Measurements from ENCODE around the gene SYNDIG1. TPM values are rescaled to one million over a fixed set of nuclear protein-coding genes. Genes with fewer than 3 reads are reported as not detected.

Gene SYNDIG1
- total RNA-seq, 1 donor: 2.2 TPM

DNA sequence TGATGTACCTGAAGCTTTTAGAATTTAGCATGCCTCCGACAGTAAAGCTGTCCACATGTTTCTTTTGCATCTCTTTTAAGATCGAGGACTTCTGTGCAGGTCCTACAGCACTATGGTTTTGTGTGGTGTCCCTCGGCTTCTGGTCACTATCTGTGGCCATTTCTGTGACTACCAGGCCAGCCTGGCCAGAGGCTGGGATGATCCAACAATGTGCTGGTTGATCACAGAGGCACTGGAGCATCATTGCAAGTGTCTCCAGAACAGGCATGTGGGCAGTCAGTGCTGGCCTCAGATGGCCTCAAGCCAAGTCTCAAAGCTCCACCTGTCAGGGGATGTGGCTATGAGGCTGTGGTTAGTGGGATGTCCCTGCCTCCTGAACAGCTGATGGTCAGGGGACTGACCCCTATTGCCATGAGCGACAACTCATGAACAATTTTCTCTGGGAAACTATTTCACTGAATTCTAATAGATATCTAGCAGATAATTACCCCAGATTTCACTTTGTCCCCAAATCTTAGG lies 136.6 kb downstream of the SYNDIG1 start:
- H3K4me3 ChIP-seq (ENCODE audit: insufficient read depth, low read length): no peak overlapping the region
- no peaks in the 10 kb centered on the region for H3K4me1 ChIP-seq (ENCODE audit: insufficient read depth, low read length)
- no peaks in the 10 kb centered on the region for H4K20me1 ChIP-seq (ENCODE audit: insufficient read depth, low read length)
- peak; percentile 62 for DNase-seq (ENCODE audit: insufficient read length, low spot score, missing footprints)
- no peak overlapping the region for H3K27ac ChIP-seq (ENCODE audit: low read depth, low read length)
- no peak overlapping the region for H2AFZ ChIP-seq (ENCODE audit: low read length)
- H3K9me3 ChIP-seq (ENCODE audit: low read depth, low read length): no peaks in the 10 kb centered on the region
- H3K27me3 ChIP-seq (ENCODE audit: insufficient read depth, low read length): peaks cover 3% of the 10 kb centered on the region
- TF ChIP-seq, protein P1, sequence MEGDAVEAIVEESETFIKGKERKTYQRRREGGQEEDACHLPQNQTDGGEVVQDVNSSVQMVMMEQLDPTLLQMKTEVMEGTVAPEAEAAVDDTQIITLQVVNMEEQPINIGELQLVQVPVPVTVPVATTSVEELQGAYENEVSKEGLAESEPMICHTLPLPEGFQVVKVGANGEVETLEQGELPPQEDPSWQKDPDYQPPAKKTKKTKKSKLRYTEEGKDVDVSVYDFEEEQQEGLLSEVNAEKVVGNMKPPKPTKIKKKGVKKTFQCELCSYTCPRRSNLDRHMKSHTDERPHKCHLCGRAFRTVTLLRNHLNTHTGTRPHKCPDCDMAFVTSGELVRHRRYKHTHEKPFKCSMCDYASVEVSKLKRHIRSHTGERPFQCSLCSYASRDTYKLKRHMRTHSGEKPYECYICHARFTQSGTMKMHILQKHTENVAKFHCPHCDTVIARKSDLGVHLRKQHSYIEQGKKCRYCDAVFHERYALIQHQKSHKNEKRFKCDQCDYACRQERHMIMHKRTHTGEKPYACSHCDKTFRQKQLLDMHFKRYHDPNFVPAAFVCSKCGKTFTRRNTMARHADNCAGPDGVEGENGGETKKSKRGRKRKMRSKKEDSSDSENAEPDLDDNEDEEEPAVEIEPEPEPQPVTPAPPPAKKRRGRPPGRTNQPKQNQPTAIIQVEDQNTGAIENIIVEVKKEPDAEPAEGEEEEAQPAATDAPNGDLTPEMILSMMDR (IDR thresholded peaks at IDR 0.05; ENCODE audit: extremely low read depth, low read depth, low read length): no peak
- H3K36me3 ChIP-seq (ENCODE audit: insufficient read depth, low read length): no peaks in the 10 kb centered on the region
- H3K4me2 ChIP-seq (ENCODE audit: insufficient read depth, low read length): no peak overlapping the region
- no peaks in the 10 kb centered on the region for H3K79me2 ChIP-seq (ENCODE audit: insufficient read depth, low read length)

DNA sequence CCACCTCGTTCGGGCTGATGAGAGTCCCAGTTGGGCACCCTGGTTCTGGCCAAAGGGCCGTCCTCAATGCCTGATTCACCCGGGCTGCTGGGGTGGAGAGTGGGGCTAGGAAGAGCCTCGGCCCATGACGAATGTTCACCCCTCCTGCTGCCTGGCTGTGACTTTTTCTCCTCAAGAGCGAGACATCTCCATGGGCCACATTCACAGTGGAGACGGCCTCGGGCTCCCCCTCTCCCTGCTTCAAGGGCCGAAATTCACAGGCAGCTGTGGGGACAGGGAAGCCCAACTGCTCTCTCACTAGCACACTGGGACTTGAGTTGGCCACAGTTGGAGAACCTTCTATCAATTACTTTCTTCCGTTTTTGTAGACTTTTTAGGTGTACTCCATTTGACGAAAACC lies 138.0 kb downstream of the SYNDIG1 start:
- no peak overlapping the region for H3K4me2 ChIP-seq (ENCODE audit: insufficient read depth, low read length)
- TF ChIP-seq, protein P1 (IDR thresholded peaks at IDR 0.05; ENCODE audit: extremely low read depth, low read depth, low read length): no peak
- no peaks in the 10 kb centered on the region for H3K9me3 ChIP-seq (ENCODE audit: low read depth, low read length)
- H3K4me3 ChIP-seq (ENCODE audit: insufficient read depth, low read length): no peak overlapping the region
- peaks cover 3% of the 10 kb centered on the region for H3K27me3 ChIP-seq (ENCODE audit: insufficient read depth, low read length)
- no peaks in the 10 kb centered on the region for H4K20me1 ChIP-seq (ENCODE audit: insufficient read depth, low read length)
- no peaks in the 10 kb centered on the region for H3K79me2 ChIP-seq (ENCODE audit: insufficient read depth, low read length)
- DNase-seq (ENCODE audit: insufficient read length, low spot score, missing footprints): no peak
- H3K4me1 ChIP-seq (ENCODE audit: insufficient read depth, low read length): no peaks in the 10 kb centered on the region
- H3K36me3 ChIP-seq (ENCODE audit: insufficient read depth, low read length): no peaks in the 10 kb centered on the region
- no peak overlapping the region for H2AFZ ChIP-seq (ENCODE audit: low read length)
- no peak overlapping the region for H3K27ac ChIP-seq (ENCODE audit: low read depth, low read length)

DNA sequence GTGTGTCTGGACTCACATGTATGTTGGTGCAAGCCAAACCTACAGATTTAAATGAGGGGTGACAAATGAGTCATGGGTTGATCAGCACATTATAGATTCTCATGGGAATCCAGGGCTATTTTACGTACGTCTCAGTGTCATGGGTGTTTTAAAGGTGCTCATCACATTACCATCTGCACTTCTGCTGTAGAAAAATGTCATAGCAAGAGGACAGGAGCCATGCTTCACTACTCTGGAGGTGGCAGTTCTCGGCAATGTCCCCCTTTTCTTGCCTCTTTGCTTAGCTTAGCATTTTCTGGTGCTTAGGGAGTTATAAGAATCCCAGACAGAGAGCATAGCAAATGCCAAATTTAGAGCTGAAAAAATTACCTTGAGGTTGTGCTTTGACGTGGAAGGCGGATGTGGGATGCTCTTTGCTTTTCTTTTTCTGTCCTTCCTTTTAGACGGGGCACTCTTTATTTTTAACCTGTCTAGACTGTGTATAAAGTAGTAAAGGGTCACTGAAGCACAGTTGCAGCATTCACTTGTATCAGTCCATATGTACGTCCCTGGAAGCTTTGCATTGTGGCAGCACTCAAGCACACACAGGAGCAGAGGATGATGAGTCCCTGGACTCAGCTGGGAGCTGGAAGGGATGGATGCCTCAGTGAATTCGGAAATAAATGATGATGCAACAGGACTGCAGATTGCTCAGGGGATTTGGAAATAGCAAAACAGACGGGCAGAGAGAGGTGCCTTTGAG lies 139.7 kb downstream of the SYNDIG1 start:
- no peak overlapping the region for H3K4me3 ChIP-seq (ENCODE audit: insufficient read depth, low read length)
- H3K27ac ChIP-seq (ENCODE audit: low read depth, low read length): no peak overlapping the region
- H3K4me1 ChIP-seq (ENCODE audit: insufficient read depth, low read length): no peaks in the 10 kb centered on the region
- H3K27me3 ChIP-seq (ENCODE audit: insufficient read depth, low read length): peaks cover 8% of the 10 kb centered on the region
- H3K9me3 ChIP-seq (ENCODE audit: low read depth, low read length): no peaks in the 10 kb centered on the region
- H3K36me3 ChIP-seq (ENCODE audit: insufficient read depth, low read length): no peaks in the 10 kb centered on the region
- no peak overlapping the region for H3K4me2 ChIP-seq (ENCODE audit: insufficient read depth, low read length)
- TF ChIP-seq, protein P1 (IDR thresholded peaks at IDR 0.05; ENCODE audit: extremely low read depth, low read depth, low read length): no peak
- H4K20me1 ChIP-seq (ENCODE audit: insufficient read depth, low read length): no peaks in the 10 kb centered on the region
- no peaks in the 10 kb centered on the region for H3K79me2 ChIP-seq (ENCODE audit: insufficient read depth, low read length)
- no peak overlapping the region for H2AFZ ChIP-seq (ENCODE audit: low read length)
- no peak for DNase-seq (ENCODE audit: insufficient read length, low spot score, missing footprints)

DNA sequence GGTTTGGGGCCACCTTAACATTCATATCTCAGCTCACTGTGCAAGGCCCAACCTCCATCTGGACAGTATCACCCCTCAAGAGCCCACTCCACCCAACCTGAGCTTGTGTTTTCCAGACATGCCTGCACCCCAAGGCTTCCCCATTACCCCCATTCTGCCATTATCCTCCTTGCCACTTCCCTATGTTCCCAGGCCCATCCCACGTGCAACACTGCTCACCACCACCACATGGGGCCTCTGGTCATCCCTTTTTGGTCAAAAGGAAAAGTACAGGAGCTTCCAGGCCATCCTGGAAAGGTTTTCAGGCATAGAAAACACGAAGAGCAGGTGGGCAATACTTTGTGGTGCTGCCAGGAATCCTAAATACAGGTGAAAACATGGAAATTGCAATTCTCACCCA lies 140.3 kb downstream of the SYNDIG1 start:
- no peaks in the 10 kb centered on the region for H3K9me3 ChIP-seq (ENCODE audit: low read depth, low read length)
- H3K27ac ChIP-seq (ENCODE audit: low read depth, low read length): no peak overlapping the region
- H3K4me3 ChIP-seq (ENCODE audit: insufficient read depth, low read length): no peak overlapping the region
- H3K36me3 ChIP-seq (ENCODE audit: insufficient read depth, low read length): no peaks in the 10 kb centered on the region
- no peaks in the 10 kb centered on the region for H3K4me1 ChIP-seq (ENCODE audit: insufficient read depth, low read length)
- DNase-seq (ENCODE audit: insufficient read length, low spot score, missing footprints): peak; percentile 53
- no peak overlapping the region for H3K4me2 ChIP-seq (ENCODE audit: insufficient read depth, low read length)
- H3K27me3 ChIP-seq (ENCODE audit: insufficient read depth, low read length): peaks cover 5% of the 10 kb centered on the region
- TF ChIP-seq, protein P1 (IDR thresholded peaks at IDR 0.05; ENCODE audit: extremely low read depth, low read depth, low read length): no peak
- no peaks in the 10 kb centered on the region for H3K79me2 ChIP-seq (ENCODE audit: insufficient read depth, low read length)
- no peaks in the 10 kb centered on the region for H4K20me1 ChIP-seq (ENCODE audit: insufficient read depth, low read length)
- H2AFZ ChIP-seq (ENCODE audit: low read length): no peak overlapping the region
